Cerebellar nuclear complex (tissue), 1 donor: ENCODE measurements around the gene SERPINE1.
"Not testable (repeated sequence)": the region's sequence is repeated elsewhere in the genome, so short reads cannot be mapped to it uniquely, and the experiment has no call there.

ENCODE experiments used
- DNase-seq, 2 experiments: peaks; one replicate each; lab custom pipeline; 2025; lab: John Stamatoyannopoulos, UW

The SERPINE1 gene

DNA sequence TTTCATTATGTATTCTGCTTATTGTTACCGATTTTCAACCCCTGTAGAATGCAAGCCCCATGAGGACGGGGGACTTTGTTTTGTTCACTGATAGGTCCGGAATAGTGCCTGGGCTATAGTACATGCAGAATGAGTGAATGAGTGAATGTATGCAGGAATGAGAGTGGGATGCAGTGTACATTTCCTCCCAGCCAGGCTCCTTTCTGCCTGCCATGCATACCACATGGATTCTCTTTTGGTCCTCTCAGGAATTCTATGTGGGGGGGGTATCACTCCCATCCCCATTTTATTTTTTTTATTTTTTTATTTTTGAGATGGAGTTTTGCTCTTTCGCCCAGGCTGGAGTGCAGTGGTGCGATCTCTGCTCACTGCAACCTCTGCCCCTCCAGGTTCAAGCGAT is 24.9 kb upstream of the SERPINE1 start:
- no peak for DNase-seq

DNA sequence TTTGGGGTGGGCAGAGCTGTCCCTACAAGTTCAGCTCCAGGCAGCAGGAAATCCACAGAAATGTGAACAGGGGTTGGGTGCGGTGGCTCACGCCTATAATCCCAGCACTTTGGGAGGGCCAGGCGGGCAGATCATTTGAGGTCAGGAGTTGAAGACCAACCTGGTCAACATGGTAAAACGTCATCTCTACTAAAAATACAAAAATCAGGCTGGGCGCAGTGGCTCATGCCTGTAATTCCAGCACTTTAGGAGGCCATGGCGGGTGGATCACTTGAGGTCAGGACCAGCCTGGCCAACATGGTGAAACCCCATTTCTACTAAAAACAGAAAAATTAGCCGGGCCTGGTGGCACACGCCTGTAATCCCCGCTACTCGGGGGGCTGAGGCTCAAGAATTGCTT is 23.2 kb upstream of the SERPINE1 start:
- not testable (repeated sequence) for DNase-seq

DNA sequence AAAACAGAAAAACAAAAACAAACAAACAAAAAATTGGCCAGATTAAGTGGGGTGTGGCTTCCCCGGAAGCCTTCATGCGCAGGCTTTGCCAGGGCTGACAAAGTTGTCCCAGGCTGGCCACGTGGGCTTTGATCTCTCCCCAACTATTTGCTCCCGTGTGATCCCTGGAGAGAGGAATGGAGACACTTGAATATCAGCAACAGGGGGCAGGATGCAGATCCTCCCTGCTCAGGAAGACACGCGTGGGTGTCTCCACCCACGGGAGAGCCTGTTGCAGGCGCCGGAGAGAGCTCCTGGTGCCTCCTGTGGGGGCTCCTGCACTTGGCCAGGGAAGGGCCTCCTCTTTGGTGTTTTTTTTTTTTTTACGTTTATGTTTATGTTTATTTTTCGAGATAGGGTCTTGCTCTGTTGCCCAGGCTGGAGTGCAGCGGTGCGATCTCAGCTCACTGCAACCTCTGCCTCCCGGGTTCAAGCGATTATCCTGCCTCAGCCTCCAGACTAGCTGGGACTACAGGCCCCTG is 22.7 kb upstream of the SERPINE1 start:
- no peak for DNase-seq

DNA sequence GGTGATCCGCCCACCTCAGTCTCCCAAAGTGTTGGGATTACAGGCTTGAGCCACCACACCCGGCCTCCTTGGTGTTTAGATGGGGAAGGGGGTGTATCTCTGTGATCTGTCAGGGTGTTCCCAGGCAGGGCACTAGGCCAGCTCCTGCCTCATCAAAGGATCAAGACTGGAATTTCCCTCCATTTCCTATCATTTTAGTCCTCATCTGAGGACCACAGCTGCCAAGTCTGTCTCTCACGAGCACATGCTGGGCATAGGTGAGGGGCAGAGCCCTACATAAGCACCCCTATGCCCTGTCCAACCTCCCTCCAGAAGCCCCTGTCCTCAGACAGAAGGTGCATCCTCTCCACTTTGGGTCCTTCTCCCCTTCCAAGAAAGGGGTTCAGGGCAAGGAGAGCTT is 22.1 kb upstream of the SERPINE1 start:
- no peak for DNase-seq

DNA sequence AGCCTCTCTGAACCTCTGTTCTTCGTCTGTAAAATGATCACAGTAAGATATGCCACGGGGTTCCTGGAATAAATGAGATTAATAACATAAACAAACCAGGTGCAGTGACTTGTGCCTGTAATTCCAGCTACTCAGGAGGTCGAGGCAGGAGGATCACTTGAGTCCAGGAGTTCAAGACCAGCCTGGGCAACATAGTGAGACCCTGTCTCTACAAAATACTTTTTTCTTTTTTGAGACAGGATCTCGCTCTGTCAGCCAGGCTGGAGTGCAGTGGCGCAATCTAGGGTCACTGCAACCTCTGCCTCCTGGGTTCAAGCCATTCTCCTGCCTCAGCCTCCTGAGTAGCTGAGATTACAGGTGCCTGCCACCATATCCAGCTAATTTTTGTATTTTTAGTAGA is 21.7 kb upstream of the SERPINE1 start:
- DNase-seq, result not testable (repeated sequence)

DNA sequence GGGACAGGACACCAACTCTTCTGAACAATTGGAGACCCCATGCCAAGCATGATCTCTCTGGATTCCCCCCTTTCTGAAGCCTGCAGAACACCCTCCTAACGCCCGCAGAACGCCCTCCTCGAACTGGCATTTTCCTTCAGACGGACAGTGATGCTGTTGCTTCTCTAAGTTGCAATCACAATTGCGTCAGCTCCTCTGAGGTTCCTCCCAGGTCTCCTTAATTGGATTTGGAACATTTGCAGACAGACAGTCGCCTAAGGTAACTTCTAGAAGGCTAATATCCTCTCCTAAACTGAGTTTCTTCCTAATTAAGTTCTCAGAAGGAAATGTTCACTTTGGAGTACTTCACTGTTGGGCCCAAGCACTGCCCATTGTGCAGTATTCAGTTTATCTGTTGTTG is 20.5 kb upstream of the SERPINE1 start:
- DNase-seq, result no peak

DNA sequence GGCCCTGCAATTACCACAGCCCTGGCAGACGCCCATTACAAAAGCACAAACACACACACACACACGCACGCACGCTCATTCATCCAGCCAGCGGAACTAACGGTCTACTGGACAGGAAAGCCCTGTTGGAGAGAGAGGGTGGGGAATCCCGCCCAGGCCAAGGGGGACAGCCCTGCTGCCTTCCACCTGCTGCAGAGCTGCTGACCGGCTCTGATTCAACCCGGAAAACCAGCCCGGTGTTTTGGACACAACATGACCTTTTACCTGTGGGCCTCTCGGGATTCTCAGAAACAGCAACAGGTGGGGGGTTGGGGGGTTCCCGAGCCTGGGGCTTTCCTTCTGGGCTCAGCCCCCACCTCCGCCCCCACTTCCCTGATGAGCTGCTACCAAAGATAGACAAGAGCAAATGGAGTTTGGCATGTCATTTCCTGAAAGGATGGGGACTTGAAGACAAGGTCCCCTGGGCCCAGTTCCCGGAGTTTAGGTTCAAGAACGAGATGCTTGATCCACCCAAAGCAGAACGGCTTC is 18.5 kb upstream of the SERPINE1 start:
- DNase-seq, result no peak

DNA sequence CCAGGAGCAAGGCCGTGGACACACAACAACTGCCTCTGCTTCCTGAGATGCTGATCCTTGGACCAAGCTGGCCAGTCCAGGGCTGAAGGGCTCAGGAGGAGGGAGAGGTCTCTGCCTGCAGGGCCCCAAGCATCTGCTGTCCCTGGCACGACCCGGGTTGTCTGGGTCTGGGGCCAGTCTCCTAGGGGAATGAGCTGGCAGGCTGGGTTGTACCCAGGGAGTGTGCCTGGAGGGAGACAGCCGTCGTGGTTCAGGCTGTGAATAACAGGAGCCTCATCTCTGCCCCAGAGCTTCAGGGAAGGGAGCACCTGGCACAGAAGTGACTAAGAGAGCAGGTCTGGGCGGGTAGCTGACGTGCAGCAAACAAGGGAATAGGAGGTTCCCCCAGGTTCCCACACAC is 17.9 kb upstream of the SERPINE1 start:
- no peak for DNase-seq

DNA sequence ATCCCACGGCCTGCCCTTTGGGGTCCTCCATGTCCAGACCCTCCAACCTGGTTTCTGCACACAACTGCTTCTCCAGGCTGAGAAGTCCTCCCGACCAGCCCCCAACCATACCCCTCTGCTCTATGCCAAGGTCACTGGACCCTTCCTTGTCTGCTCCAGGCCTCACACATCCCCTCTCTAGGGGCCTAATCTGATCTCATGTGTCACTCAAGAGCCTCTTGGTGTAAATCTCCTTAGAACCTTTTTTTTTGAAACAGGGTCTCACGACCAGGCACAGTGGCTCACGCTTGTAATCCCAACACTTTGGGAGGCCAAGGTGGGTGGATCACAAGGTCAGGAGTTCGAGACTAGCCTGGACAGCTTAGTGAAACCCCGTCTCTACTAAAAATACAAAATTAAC is 17.5 kb upstream of the SERPINE1 start:
- DNase-seq, result no peak

DNA sequence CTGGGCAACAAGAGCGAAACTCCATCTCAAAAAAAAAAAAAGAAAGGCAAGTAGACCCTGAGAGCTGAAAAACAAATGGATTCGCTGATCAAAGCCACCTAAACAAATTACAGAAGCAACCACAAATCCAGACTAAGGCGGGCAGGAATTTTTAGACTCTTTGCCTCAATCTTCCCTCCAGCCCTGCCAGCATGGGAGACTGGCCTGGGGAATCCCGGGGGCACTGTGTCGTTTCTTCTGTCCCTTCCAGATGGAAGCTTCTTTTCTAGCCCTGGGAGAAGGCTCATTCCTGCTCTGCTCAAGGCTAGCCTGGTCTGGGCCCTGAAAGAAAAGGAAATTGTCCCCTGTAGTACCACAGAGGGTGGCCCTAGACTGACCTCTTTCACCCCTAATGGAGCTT is 15.6 kb upstream of the SERPINE1 start:
- DNase-seq, result no peak

DNA sequence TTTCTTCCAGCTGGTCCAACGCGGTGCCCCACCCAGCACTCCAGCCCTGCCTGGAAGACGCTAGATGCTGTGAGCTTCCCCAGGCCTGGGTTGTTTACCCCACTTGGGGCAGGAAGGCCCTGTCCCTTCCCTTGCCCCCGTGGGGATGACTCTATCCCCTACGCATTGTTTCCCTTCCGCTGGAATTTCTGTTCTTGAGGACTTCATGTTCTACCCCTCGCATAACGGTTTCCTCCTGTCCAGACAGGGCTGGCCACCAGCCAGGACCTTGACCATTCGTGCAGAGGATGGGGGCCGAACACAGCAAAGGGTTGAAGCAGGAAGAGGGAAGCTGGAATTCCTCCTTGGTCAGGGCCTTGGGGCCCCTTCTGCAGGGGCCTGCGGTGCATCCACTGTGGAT is 14.7 kb upstream of the SERPINE1 start:
- DNase-seq, result no peak

DNA sequence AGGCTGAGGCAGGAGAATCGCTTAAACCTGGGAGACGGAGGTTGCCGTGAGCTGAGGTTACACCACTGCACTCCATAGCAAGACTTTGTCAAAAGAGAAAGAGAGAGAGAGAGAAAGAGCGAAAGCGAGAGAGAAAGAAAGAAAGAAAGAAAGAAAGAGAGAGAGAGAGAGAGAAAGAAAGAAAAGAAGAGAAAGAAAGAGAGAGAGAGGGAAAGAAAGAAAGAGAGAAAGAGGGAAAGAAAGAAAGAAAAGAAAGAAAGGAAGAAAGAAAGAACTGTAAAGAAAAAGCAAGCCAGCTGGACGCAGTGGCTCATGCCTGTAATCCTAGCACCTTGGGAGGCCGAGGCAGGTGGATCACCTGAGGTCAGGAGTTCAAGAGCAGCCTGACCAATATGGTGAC is 13.8 kb upstream of the SERPINE1 start:
- DNase-seq, result not testable (repeated sequence)

DNA sequence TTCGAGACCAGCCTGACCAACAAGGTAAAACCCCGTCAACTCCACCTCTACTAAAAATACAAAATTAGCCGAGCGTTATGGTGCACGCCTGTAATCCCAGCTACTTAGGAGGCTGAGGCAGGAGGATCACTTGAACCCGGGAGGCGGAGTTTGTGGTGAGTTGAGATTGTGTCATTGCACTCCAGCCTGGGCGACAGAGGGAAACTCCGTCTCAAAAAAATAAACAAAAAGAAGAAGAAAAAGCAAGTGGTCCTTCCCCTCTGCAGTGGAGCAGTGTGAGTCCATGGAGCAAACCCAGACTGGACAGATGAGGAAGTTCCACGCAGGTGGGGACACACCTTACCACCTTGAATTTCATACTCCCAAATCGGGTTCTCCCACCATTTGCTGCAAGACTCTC is 13.1 kb upstream of the SERPINE1 start:
- no peak for DNase-seq

DNA sequence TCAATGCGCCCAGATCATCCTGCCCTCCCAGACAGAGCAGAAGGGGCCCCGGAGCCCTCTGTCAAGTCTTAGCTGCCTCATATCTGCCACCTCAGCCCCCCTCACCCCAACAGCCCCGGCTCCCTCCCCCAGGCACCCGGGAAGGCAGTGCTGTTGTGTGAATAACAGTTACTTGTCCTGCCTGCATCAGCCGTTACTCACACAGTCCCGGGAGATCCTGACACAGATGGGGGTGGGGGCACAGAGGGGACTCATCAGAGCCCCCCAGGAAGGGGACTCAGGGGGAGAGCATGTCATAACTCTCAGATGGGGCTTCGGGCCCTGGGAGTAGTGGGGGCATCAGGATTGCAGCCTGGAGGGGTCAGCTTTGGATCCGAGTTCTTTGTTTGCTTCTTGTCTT is 12.4 kb upstream of the SERPINE1 start:
- DNase-seq, result no peak

DNA sequence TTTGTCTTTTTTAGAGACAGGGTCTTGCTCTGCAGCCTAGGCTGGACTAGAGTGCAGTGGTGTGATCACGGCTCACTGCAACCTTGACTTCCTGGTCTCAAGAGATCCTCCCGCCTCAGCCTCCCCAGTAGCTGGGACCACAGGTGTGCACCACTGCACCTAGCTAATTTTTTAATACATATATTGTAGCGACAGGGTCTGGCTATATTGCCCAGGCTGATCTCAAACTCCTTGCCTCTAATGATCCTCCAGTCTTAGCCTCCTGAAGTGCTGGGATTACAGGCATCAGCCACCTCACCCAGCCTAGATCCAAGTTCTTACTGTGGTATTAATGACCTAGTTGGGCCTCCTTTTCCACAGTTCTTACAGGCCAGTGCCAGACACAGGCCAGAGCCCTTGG is 11.7 kb upstream of the SERPINE1 start:
- DNase-seq, result no peak

DNA sequence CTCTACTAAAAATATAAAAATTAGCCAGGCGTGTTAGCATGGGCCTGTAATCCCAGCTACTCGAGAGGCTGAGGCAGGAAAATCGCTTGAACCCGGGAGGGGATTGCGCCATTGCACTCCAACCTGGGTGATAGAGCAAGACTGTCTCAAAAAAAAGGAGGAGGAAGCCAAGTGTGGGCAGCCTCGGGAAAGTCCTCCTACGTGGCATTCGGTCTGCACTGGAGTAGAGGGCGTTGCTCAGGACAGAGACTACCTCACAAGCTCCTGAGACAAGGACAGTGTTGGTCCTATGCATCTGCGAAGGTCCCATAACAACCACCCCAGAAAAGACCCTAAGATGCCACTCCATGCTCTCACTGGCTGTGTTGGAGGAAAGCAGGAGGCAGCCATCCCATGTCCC is 10.0 kb upstream of the SERPINE1 start:
- DNase-seq, result no peak

DNA sequence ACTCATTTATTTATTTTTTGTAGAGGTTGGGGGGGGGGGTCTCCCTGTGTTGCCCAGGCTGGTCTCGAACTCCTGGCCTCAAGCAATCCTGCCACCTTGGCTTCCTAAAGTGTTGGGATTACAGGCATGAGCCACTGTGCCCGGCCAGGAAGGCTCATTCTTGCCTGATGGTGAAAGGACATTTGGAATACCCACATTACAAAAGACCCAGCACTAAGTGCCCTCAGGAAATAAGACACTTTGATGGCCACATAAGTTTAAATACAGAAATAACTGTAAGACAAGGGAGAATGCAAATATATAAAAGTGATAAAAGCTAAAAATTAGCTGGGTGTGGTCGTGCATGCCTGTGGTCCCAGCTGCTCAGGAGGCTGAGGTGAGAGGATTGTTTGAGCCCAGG is 8.0 kb upstream of the SERPINE1 start:
- DNase-seq, result no peak

DNA sequence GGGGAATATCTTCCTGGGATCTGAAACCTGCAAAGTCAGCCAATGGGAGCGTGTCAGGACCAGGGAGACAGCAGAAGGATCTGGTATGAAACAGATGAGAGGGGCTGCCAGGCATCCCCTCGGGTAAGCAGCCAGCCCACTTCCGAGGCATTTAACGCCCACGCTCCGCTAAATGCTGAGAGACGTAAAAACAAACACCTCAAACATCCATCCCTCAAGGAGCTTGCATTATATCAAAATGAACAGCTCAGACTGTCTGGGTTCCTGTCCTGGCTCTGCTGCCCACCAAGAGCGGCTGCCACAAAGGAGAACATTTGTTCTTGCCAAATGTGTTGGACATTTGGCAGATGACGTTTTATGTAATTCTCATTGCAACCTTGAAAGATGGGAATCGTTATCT is 7.0 kb upstream of the SERPINE1 start:
- DNase-seq, result no peak

DNA sequence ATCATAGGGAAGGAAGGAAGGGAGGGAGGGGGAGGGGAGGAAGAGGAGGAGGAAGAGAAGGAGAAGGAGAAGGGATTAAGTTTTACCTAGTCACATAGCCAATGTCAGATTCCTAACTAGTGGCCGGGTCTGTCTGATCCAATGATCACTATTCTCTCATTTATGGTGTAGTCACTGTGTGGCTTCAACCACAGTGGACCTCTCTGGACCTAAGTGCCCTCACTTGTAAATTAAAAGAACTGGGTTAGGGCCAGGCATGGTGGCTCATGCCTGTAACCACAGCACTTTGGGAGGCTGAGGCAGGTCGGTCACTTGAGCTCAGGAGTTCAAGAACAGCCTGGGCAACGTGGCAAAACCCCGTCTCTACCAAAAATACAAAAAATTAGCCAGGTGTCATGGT is 6.6 kb upstream of the SERPINE1 start:
- DNase-seq, result no peak

DNA sequence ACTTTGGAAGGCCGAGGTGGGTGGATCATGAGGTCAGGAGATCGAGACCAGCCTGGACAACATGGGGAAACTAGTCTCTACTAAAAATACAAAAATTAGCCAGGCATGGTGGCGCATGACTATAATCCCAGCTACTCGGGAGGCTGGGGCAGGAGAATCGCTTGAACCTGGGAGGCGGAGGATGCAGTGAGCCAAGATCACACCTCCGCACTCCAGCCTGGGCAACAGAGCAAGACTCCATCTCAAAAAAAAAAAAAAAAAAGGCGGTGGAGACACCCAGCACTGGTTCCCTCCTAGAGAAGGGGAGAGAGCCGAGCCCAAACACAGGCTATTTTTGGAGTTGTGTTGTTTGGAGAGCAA is 5.3 kb upstream of the SERPINE1 start:
- not testable (repeated sequence) for DNase-seq

DNA sequence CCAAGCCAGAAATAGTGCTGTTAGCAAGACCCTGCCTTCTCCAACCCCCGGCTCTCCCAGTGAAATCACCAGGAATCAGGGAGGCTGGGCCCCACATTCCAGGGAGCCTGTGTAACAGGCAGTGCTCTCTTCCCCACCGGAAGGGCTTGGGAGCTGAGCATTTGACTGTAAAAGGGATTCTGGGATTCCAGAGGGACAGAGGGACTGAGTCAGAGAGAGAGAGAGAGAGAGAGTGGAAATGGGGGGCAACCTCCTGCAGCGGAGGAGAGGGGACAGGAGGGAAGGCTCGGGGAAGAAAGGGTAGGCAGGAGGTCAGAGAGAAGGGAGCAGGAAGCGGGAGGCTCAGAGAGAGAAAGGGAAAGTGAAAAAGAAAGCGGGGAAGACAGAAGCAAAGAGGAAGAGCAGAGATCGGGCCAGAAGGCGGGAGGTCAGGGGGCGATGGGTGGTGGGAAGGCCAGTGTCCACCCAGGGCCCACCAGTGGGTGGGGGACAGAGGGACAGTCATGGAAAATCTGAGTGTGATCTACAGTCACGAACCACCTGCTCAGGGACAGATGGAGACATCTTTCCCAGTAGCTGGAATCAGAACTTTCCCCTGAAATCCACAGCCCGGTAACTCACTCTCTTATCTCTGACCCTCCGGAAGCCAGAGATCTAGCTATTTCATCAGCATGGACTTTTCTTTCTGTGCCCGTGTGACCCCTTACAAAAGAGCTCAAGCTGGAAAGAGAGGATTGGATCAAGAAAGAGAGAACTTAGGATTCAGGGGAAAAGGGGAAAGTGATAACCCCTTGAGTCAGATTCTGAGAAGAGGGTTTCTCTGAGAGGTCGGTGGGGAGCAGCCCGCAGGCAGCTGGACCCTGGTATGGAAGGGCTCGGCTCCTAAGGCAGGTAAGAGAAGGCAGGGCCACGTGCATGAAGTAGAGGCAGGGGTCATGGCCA is 4.6 kb upstream of the SERPINE1 start:
- no peak for DNase-seq

DNA sequence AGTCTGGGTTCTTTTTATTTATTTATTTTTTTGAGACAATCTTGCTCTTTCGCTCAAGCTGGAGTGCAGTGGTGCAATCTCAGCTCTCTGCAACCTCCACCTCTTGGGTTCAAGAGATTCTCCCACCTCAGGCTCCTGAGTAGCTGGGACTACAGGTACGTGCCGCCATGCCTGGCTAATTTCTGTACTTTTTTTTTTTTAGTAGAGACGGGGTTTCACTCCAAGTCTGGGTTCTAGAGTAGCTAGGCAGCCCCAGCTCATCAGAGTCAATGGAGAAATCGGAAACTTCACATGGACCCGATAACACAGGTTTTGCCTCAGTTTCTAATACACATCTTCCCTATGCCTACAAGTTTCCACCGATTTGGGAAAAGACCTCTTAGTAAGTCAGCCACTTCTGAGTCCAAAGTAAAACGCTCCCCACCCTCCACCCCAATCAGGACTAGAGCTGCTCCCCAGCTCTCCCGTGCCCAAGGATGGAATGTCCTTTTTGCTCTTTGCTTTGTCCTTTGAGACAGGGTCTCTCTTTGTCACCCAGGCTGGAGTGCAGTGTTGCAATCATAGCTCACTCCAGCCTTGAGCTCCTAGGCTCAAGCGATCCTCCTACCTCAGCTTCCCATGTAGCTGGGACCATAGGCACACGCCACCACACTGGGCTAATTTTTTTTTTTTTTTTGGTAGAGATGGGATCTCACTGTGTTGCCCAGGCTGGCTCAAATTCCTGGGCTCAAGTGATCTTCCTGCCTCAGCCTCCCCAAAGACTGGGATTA is 3.8 kb upstream of the SERPINE1 start:
- no peak for DNase-seq

DNA sequence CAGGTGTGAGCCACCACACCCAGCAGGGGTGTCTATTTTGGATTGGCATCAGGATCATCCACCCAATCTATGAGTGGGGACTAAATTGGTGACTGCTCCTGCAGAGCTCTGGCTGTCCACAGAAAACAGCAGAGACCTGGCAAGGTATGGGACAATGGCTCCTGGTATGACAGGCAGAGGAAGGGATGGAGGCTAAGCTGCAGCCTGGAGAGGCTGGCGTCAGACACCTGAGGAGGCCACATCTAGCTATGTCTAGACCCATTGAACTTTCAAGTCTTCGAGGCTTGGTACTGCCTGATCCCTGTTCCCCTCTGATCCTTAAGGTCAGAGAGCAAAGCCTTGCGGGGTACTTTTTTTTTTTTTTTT is 3.2 kb upstream of the SERPINE1 start:
- no peak for DNase-seq
